Hepatocyte (in vitro differentiated cells): ENCODE data around the gene AKAP1.

Source experiments
- EZH2 ChIP-seq: fragments of 200-600 bp; sonication (generic); IDR thresholded peaks from 2 replicates; pipeline ENCODE4 v1.6.1; 2016; ENCODE audit warnings: antibody characterized with exemption, mild to moderate bottlenecking, borderline replicate concordance
- EZH2phosphoT487 ChIP-seq: fragments of 200-600 bp; sonication (generic); IDR thresholded peaks from one replicate; pipeline ENCODE4 v1.6.1; 2018; ENCODE audit warnings: antibody characterized with exemption, mild to moderate bottlenecking, low read depth, moderate library complexity; ENCODE audit not compliant: unreplicated experiment, severe bottlenecking
- TF ChIP-seq, protein P1 (sequence below): fragments of 200-600 bp; sonication (generic); IDR thresholded peaks from 2 replicates; pipeline ENCODE4 v1.5.1; 2016; ENCODE audit warnings: antibody characterized with exemption, mild to moderate bottlenecking; ENCODE audit not compliant: poor library complexity

GRCh38 chr17:57067781-57068180 lies 17.3 kb upstream of the AKAP1 start:
- TF ChIP-seq, protein P1, sequence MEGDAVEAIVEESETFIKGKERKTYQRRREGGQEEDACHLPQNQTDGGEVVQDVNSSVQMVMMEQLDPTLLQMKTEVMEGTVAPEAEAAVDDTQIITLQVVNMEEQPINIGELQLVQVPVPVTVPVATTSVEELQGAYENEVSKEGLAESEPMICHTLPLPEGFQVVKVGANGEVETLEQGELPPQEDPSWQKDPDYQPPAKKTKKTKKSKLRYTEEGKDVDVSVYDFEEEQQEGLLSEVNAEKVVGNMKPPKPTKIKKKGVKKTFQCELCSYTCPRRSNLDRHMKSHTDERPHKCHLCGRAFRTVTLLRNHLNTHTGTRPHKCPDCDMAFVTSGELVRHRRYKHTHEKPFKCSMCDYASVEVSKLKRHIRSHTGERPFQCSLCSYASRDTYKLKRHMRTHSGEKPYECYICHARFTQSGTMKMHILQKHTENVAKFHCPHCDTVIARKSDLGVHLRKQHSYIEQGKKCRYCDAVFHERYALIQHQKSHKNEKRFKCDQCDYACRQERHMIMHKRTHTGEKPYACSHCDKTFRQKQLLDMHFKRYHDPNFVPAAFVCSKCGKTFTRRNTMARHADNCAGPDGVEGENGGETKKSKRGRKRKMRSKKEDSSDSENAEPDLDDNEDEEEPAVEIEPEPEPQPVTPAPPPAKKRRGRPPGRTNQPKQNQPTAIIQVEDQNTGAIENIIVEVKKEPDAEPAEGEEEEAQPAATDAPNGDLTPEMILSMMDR: no peak
- TF ChIP-seq EZH2phosphoT487 (no peak), EZH2 (no peak)
